HepG2 (cell line): ENCODE data around the gene WNT16. TPM values are rescaled to one million over a fixed set of nuclear protein-coding genes. Genes with fewer than 3 reads are reported as not detected.

Experiments used
- ATAC-seq: fragments of 200-7000 bp; cut with Tn5 transposase; 3 replicates; pipeline ENCODE4 v1.9.1; 2020; ENCODE audit warnings: mild to moderate bottlenecking, moderate library complexity
- BruUV-seq: library from RNA; stranded (reverse); fragments of 400-500 nt; replicated peaks from 2 replicates; lab custom pipeline; 2021; lab: Mats Ljungman, UMichigan
- CTCF ChIA-PET: fragments of 300-600 bp; formaldehyde crosslinking; extraction: SDS; loops from one replicate; lab custom pipeline; 2021; ENCODE audit warnings: low total read pairs, inconsistent platforms, low intra/inter-chr PET ratio; lab: Yijun Ruan, JAX
- POLR2A ChIA-PET: fragments of 350-600 bp; sonication (Branson Sonifier 250); formaldehyde crosslinking; loops from one replicate; lab custom pipeline; 2020; ENCODE audit warnings: antibody characterized with exemption, inconsistent platforms; lab: Yijun Ruan, JAX
- DNase-seq: peaks from one replicate; pipeline ENCODE4 v3.0.0-alpha.2; 2015; ENCODE audit warnings: low spot score
- FAIRE-seq: peaks from 3 replicates; lab custom pipeline; 2011; peaks lifted over from hg19 to GRCh38; lab: Jason Lieb, UNC
- H2AFZ ChIP-seq: one replicate; pipeline ENCODE4 v1.6.1; 2011; ENCODE audit warnings: low read length, inconsistent platforms
- H3K27ac ChIP-seq: fragments of 300-600 bp; 3 replicates; pipeline ENCODE4 v1.8.0; 2011; ENCODE audit warnings: mixed run types, mild to moderate bottlenecking, mixed read lengths, low read length, inconsistent platforms; ENCODE audit not compliant: insufficient read depth; ENCODE audit errors: extremely low read length
- H3K27me3 ChIP-seq, 2 experiments: fragments of 200-600 bp in 1 of 2; 2 replicates in 1 of 2; 3 replicates in 1 of 2; pipeline versions ENCODE4 v1.6.0 to v1.8.0; 2011; ENCODE audit warnings: low read length in 2 of 2, mild to moderate bottlenecking in 2 of 2, moderate library complexity in 2 of 2, inconsistent platforms in 1 of 2; ENCODE audit not compliant: insufficient read depth in 2 of 2, control insufficient read depth in 1 of 2
- H3K36me3 ChIP-seq, 2 experiments: fragments of 200-600 bp in 1 of 2; replicated peaks in 1 of 2; 2 replicates in 1 of 2; 3 replicates in 1 of 2; pipeline versions ENCODE4 v1.5.1 to v1.8.0; 2011; ENCODE audit warnings: low read length in 2 of 2, inconsistent platforms in 1 of 2; ENCODE audit not compliant: insufficient read depth in 2 of 2, control insufficient read depth in 1 of 2
- H3K4me1 ChIP-seq: 2 replicates; pipeline ENCODE4 v1.5.1; 2012; ENCODE audit warnings: low read length, inconsistent platforms; ENCODE audit not compliant: insufficient read depth
- H3K4me2 ChIP-seq: 2 replicates; pipeline ENCODE4 v1.6.0; 2011; ENCODE audit warnings: low read depth, low read length, inconsistent platforms
- H3K4me3 ChIP-seq, 3 experiments: fragments of 200-600 bp in 1 of 3; sonication (generic), shearing (Covaris generic) in 1 of 3; replicated peaks in 1 of 3; 2 replicates each; pipeline ENCODE4 v1.5.1; 2011 to 2016; ENCODE audit warnings: low read length in 3 of 3, inconsistent platforms in 2 of 3, low read depth in 2 of 3, mild to moderate bottlenecking in 2 of 3, control low read depth in 1 of 3, mixed read lengths in 1 of 3; ENCODE audit not compliant: insufficient read depth in 1 of 3
- H3K79me2 ChIP-seq: one replicate; pipeline ENCODE4 v1.6.1; 2011; ENCODE audit warnings: low read length, inconsistent platforms; ENCODE audit not compliant: insufficient read depth
- H3K9ac ChIP-seq: 2 replicates; pipeline ENCODE4 v1.6.0; 2011; ENCODE audit warnings: mild to moderate bottlenecking, low read depth, low read length, inconsistent platforms; ENCODE audit not compliant: insufficient read depth
- H3K9me3 ChIP-seq: 2 replicates; pipeline ENCODE4 v1.5.1; 2012; ENCODE audit warnings: mild to moderate bottlenecking, low read length
- H4K20me1 ChIP-seq: 2 replicates; pipeline ENCODE4 v1.6.0; 2011; ENCODE audit warnings: inconsistent platforms, mild to moderate bottlenecking, low read length, moderate library complexity; ENCODE audit not compliant: insufficient read depth
- ARID5B ChIP-seq: IDR thresholded peaks from 2 replicates; pipeline ENCODE4 v1.4.0; 2020; ENCODE audit warnings: mild to moderate bottlenecking, missing genetic modification reagents
- IRF1 ChIP-seq: sonication (generic); formaldehyde crosslinking; IDR thresholded peaks from 2 replicates; pipeline ENCODE4 v1.4.0; 2020; ENCODE audit warnings: low read depth, mild to moderate bottlenecking, missing genetic modification reagents
- MED8 ChIP-seq: sonication (generic); formaldehyde crosslinking; IDR thresholded peaks from 2 replicates; pipeline ENCODE4 v1.8.1; 2023; ENCODE audit warnings: mild to moderate bottlenecking, missing genetic modification reagents; ENCODE audit not compliant: insufficient replicate concordance
- MLX ChIP-seq: IDR thresholded peaks from 2 replicates; pipeline ENCODE4 v1.6.1; 2016
- PAWR ChIP-seq: sonication (generic); formaldehyde crosslinking; IDR thresholded peaks from 2 replicates; pipeline ENCODE4 v1.4.0; 2020; ENCODE audit warnings: missing genetic modification reagents, mild to moderate bottlenecking, borderline replicate concordance
- PHF8 ChIP-seq: sonication (generic); formaldehyde crosslinking; IDR thresholded peaks from 2 replicates; pipeline ENCODE4 v1.5.0; 2020; ENCODE audit warnings: missing genetic modification reagents
- SIN3B ChIP-seq: fragments of 150-350 bp; IDR thresholded peaks from 2 replicates; pipeline ENCODE4 v1.6.1; 2014; ENCODE audit warnings: low read length
- SMAD3 ChIP-seq: sonication (generic); formaldehyde crosslinking; IDR thresholded peaks from 2 replicates; pipeline ENCODE4 v1.4.0; 2020; ENCODE audit warnings: missing genetic modification reagents
- ZNF513 ChIP-seq: sonication (generic); formaldehyde crosslinking; conservative IDR thresholded peaks from 2 replicates; pipeline ENCODE4 v1.5.0; 2020; ENCODE audit warnings: missing genetic modification reagents
- ZNF556 ChIP-seq: sonication (generic); formaldehyde crosslinking; IDR thresholded peaks from 2 replicates; pipeline ENCODE4 v1.4.0; 2020; ENCODE audit warnings: mild to moderate bottlenecking, missing genetic modification reagents, borderline replicate concordance
- ZNF644 ChIP-seq: IDR thresholded peaks from 2 replicates; pipeline ENCODE4 v1.6.1; 2016; ENCODE audit warnings: low read depth
- WGBS: methylation state at CpG from one replicate; pipeline ENCODE4 v1.1.6; 2017; ENCODE audit warnings: low lambda C conversion rate; 5-methylcytosine and 5-hydroxymethylcytosine counted together
- in situ Hi-C: cut with HindIII; loops from 2 replicates; pipeline ENCODE4 v1.10.0; 2017; ENCODE audit warnings: low pct_unique_long_range_greater_than_20kb; ENCODE audit not compliant: extremely low pct_ligation_motif_present
- intact Hi-C: fragments of 100-400 bp; cut with micrococcal nuclease; formaldehyde crosslinking; loops from one replicate; pipeline ENCODE4 v1.10.0; 2022; ENCODE audit not compliant: unreplicated experiment
- polyA plus RNA-seq, 8 experiments: library from polyadenylated mRNA; depleted of rRNA in 3 of 8; stranded (reverse) in 7 of 8; unstranded in 1 of 8; fragments of >200 nt; fragmentation: Illumina TruSeq in 4 of 8; extraction: Trizol in 4 of 8; gene quantifications; 2 replicates each; pipeline versions ENCODE4 v1.2.1 to v1.2.3, GENCODE V29; 2011 to 2016; ENCODE audit warnings: low read depth in 4 of 8, missing spikeins in 1 of 8, mixed read lengths in 1 of 8; ENCODE audit not compliant: insufficient read depth in 1 of 8
- total RNA-seq, 5 experiments: library from RNA; depleted of rRNA; stranded (reverse); fragments of >200 nt; fragmentation: Illumina TruSeq; extraction: Trizol; gene quantifications; 2 replicates each; pipeline ENCODE4 v1.2.3, GENCODE V29; 2016; ENCODE audit warnings: low read depth in 1 of 5

Gene WNT16
- total and polyA plus RNA-seq, 2 of the 13 experiments (the other 11 are each of a cell fraction or from before 2014, with no cell fraction given): not detected

- Histone ChIP-seq H4K20me1 (no peaks in the 10 kb centered on the region), H3K4me1 (no peaks in the 10 kb centered on the region), H3K36me3 (peaks cover 0 to 16% of the 10 kb centered on the region in 2 experiments; a peak in 3 of 5 replicates), H3K9ac (no peak overlapping the region), H3K79me2 (no peaks in the 10 kb centered on the region), H3K4me3 (no peak overlapping the region), H3K27me3 (no peaks in the 10 kb centered on the region), H3K27ac (no peak overlapping the region), H3K9me3 (no peaks in the 10 kb centered on the region), H3K4me2 (no peak overlapping the region), H2AFZ (no peak overlapping the region)
- CTCF ChIA-PET: no interaction called here
- TF ChIP-seq ZNF556 (CRISPR knock-in tag) (no peak), SIN3B (no peak), PAWR (CRISPR knock-in tag) (no peak), ZNF513 (CRISPR knock-in tag) (no peak), ZNF644 (CRISPR knock-in tag) (no peak), MLX (no peak), ARID5B (CRISPR knock-in tag) (no peak), PHF8 (CRISPR knock-in tag) (no peak), SMAD3 (no peak), IRF1 (CRISPR knock-in tag) (no peak), MED8 (CRISPR knock-in tag) (no peak)
- in situ Hi-C loops: loop anchor here (5.0 to 10.0 kb wide), 2 partner anchors 178 to 635 kb away; no protein-coding TSS in a partner anchor
- POLR2A ChIA-PET: interaction anchor here (2.4 kb wide), 1 partner anchor 26 kb away, joined by 7 read pairs; the partner anchor contains the start of gene FAM3C
- DNase-seq (peak; percentile 2), ATAC-seq (no peak), FAIRE-seq (no peak)
- intact Hi-C loops: loop anchor here (2.0 kb wide), 1 partner anchor 625 kb away; no protein-coding TSS in a partner anchor
- BruUV-seq: no TSS peak
- 86% methylated on average over 2 of the region's 2 CpGs for WGBS
Observed at GRCh38 chr7:121369462-121369861, 40.7 kb downstream of the WNT16 start.
